Prostate gland (tissue), 2 donors: ENCODE data around the gene AOC2. TPM values are rescaled to one million over a fixed set of nuclear protein-coding genes. Genes with fewer than 3 reads are reported as not detected.

Experiments
- DNase-seq: peaks from one replicate; pipeline ENCODE4 v3.0.0-alpha.2; 2019; ENCODE audit warnings: low spot score
- H3K27ac ChIP-seq, 2 donors: fragments of 200-600 bp; sonication (generic); 2 replicates each; pipeline ENCODE4 v1.5.1; 2017 to 2019
- H3K27me3 ChIP-seq: fragments of 200-600 bp; sonication (generic); replicated peaks from 2 replicates; pipeline ENCODE4 v1.5.1; 2019; ENCODE audit not compliant: insufficient read depth
- H3K36me3 ChIP-seq, 2 donors: fragments of 200-600 bp; sonication (generic); 1 replicate in 1 of 2; 2 replicates in 1 of 2; pipeline versions ENCODE4 v1.5.1 to v1.8.1; 2017 to 2019
- H3K4me1 ChIP-seq: fragments of 200-600 bp; sonication (generic); replicated peaks from 2 replicates; pipeline ENCODE4 v1.5.1; 2019
- H3K4me3 ChIP-seq, 2 donors: fragments of 200-600 bp; sonication (generic); 2 replicates each; pipeline ENCODE4 v1.5.1; 2017 to 2019
- H3K9me3 ChIP-seq: fragments of 200-600 bp; sonication (generic); 2 replicates; pipeline ENCODE4 v1.5.1; 2017
- CTCF ChIP-seq, 4 experiments: fragments of 200-600 bp in 2 of 4; fragments of 450-650 bp in 2 of 4; sonication (generic) in 2 of 4; IDR thresholded peaks; 1 replicate in 3 of 4; 2 replicates in 1 of 4; pipeline ENCODE4 v1.5.1; 2016 to 2019; ENCODE audit warnings: antibody characterized with exemption in 4 of 4, mild to moderate bottlenecking in 2 of 4, moderate library complexity in 2 of 4
- POLR2A ChIP-seq: fragments of 450-650 bp; IDR thresholded peaks from one replicate; pipeline ENCODE4 v1.6.1; 2016; ENCODE audit warnings: antibody characterized with exemption, mild to moderate bottlenecking
- POLR2AphosphoS5 ChIP-seq: sonication (generic); formaldehyde crosslinking; IDR thresholded peaks from one replicate; pipeline ENCODE4 v1.6.1; 2017; ENCODE audit warnings: antibody characterized with exemption
- WGBS: methylation state at CpG from one replicate; pipeline ENCODE4 v1.1.5; 2018; 5-methylcytosine and 5-hydroxymethylcytosine counted together
- intact Hi-C: fragments of 100-400 bp; cut with DNase I; formaldehyde crosslinking; loops from one replicate; pipeline ENCODE4 v1.14.2; 2022
- total RNA-seq, 2 donors: library from RNA; depleted of rRNA; stranded (reverse); fragments of >200 nt; gene quantifications; one replicate each; pipeline ENCODE4 v1.1.0, GENCODE V29; 2016

Gene AOC2
- total RNA-seq, 2 donors from 2014 or later: 0.27 to 4.9 TPM

GRCh38 chr17:42804918-42805367 lies 39.4 kb upstream of the AOC2 start:
- H3K27ac ChIP-seq: peak overlapping the region; percentile 84 to 93
- intact Hi-C loops: no loop called here

DNA sequence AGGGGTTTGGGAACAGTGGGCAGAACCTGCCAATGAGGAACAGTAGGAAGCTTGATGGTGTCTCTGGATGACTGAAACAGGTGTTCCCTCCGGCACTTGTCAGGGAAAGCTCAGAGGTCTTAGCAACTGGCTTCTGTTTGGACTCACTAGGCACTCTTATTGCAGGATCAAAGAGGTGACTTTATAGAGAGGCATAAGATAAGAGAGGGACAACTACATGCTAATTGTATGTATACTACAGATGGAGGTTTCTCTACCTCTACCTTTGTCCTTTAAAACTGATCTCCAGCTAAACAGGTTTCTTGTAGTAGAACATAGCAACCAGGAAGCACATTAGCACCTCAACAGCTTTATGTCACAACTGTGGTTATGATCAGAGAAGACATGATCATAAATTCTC lies 38.1 kb upstream of the AOC2 start:
- Histone ChIP-seq H3K9me3 (no peaks in the 10 kb centered on the region), H3K36me3 (peaks cover 0 to 4% of the 10 kb centered on the region in 2 donors), H3K27me3 (no peaks in the 10 kb centered on the region), H3K4me1 (peaks cover 10% of the 10 kb centered on the region), H3K27ac (peak overlapping the region; percentile 79 to 93), H3K4me3 (no peak overlapping the region)
- WGBS: 95% methylated on average over 1 of the region's 1 CpG
- intact Hi-C loops: no loop called here
- DNase-seq: no peak
- no peak for TF ChIP-seq POLR2AphosphoS5
- no peak for TF ChIP-seq POLR2A
- no peak for TF ChIP-seq CTCF (IDR thresholded peaks at IDR 0.05)

More at GRCh38 chr17:42804918-42805367, 39.4 kb upstream of the AOC2 start:
- 34% methylated on average over 1 of the region's 1 CpG for WGBS
- Histone ChIP-seq H3K4me3 (no peak overlapping the region), H3K27me3 (no peaks in the 10 kb centered on the region), H3K36me3 (no peaks in the 10 kb centered on the region), H3K9me3 (no peaks in the 10 kb centered on the region), H3K4me1 (peaks cover 10% of the 10 kb centered on the region)
- DNase-seq: peak; percentile 63
- TF ChIP-seq POLR2AphosphoS5 (peak; percentile 89), POLR2A (no peak)

DNA sequence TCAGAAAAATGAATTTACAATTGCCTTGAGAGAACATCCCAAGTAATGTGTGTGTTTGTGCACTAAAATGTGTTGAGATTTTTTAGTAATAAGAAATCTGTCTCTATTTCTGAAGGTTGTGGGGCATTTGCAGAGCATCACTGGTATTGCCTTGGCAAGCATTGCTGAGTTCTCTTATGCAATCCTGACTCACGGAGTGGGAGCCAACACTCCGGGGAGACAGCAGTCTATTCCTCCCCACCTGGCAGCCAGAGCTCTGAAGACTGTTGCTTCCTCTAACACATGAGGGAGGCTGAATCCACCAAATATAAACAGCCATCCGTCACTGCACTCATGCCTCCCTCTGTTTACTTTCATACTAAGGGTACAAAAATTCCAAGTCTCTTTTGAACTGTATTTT lies 35.1 kb upstream of the AOC2 start:
- H3K27ac ChIP-seq: no peak overlapping the region
- WGBS: 13% methylated on average over 3 of the region's 3 CpGs
- peaks cover 0 to 8% of the 10 kb centered on the region in 2 donors for H3K36me3 ChIP-seq

GRCh38 chr17:42814633-42815399 lies 29.6 kb upstream of the AOC2 start:
- Histone ChIP-seq H3K36me3 (peaks cover 19 to 33% of the 10 kb centered on the region in 2 donors), H3K9me3 (no peaks in the 10 kb centered on the region), H3K4me3 (no peak overlapping the region), H3K27ac (peak overlapping the region in 1 of 2 donors; percentile 46), H3K27me3 (no peaks in the 10 kb centered on the region), H3K4me1 (no peaks in the 10 kb centered on the region)
- TF ChIP-seq POLR2AphosphoS5 (no peak), POLR2A (no peak), CTCF (IDR thresholded peaks at IDR 0.05) (no peak)
- DNase-seq: no peak
- 37% methylated on average over 8 of the region's 8 CpGs for WGBS
- intact Hi-C loops: no loop called here

More for the DNA sequence above, 35.1 kb upstream of the AOC2 start:
- intact Hi-C loops: no loop called here
- Histone ChIP-seq H3K4me3 (no peak overlapping the region), H3K27me3 (no peaks in the 10 kb centered on the region), H3K4me1 (peaks cover 10% of the 10 kb centered on the region), H3K9me3 (no peaks in the 10 kb centered on the region)
- no peak for TF ChIP-seq POLR2A
- no peak for TF ChIP-seq CTCF (IDR thresholded peaks at IDR 0.05)
- no peak for TF ChIP-seq POLR2AphosphoS5
- DNase-seq: no peak

DNA sequence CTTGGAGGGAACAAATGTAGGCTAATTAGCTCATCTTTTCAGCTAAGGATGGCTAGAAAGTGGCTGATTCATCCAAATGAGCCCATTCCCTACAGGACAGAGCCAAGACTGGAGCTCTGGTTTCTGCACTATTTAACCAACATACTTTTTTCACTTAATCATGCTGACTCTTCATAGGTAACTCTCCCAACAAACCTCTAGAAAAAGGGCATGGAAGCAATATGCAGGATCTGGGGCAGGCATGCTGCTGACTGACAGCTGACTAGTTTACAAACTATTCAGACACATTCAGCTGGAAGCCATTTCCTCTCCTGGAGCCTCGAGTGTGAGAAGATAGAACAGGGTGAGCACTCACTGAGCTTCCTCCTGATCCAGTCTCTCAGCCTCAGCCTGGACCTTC lies 26.5 kb upstream of the AOC2 start:
- H3K36me3 ChIP-seq: peaks cover 19 to 25% of the 10 kb centered on the region in 2 donors
- no peak overlapping the region for H3K27ac ChIP-seq
- H3K9me3 ChIP-seq: no peaks in the 10 kb centered on the region
- H3K4me1 ChIP-seq: no peaks in the 10 kb centered on the region
- 63% methylated on average over 1 of the region's 1 CpG for WGBS
- intact Hi-C loops: no loop called here
- no peak overlapping the region for H3K4me3 ChIP-seq
- TF ChIP-seq CTCF (IDR thresholded peaks at IDR 0.05) (no peak), POLR2A (no peak), POLR2AphosphoS5 (no peak)
- H3K27me3 ChIP-seq: no peaks in the 10 kb centered on the region
- no peak for DNase-seq
